ENCODE measurements around the gene GJB3.

The GJB3 gene

DNA sequence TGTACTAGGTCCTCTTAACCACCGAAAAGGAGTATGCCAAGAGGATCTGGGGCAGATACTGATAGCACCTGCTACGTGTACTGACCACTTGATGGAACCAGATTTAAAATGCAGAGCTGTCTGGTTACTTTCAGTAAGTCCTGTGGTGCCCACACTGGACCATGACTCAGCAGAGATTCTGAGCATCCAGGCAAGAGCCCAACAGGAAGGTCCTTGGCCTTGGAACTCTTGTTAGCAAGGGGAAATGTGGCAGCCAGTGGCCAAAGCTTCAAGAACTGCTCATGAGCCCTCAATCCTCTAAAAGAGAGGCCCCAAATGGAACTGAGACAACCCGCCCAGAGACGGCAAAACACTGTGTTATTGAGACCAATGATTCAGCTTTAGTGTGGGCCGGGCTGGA lies 30.4 kb upstream of the GJB3 start:
- no peak for DNase-seq (ENCODE audit: insufficient read length, low spot score)
- no peak for TF ChIP-seq POLR2A (IDR thresholded peaks at IDR 0.05; ENCODE audit: low read depth, low read length)
- no peak for FAIRE-seq

DNA sequence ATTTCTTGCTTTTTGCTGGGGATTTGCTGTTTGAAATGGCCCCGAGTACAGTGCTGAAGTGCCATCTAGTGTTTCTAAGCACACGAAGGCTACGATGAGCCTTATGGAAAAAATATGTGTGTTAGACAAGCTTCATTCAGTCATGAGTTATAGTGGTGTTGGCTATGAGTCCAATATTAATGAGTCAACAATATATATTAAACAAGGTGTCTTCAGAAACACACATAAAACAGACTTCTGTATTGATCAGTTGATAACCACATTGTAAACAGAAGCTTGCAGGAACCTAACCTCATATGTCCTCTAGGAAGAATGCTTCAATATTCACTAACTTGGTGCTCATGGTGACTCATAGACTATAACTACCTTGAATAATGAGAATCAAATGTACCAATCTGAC lies 27.9 kb upstream of the GJB3 start:
- DNase-seq (ENCODE audit: insufficient read length, low spot score) = no peak
- FAIRE-seq = no peak
- no peak for TF ChIP-seq POLR2A (IDR thresholded peaks at IDR 0.05; ENCODE audit: low read depth, low read length)

DNA sequence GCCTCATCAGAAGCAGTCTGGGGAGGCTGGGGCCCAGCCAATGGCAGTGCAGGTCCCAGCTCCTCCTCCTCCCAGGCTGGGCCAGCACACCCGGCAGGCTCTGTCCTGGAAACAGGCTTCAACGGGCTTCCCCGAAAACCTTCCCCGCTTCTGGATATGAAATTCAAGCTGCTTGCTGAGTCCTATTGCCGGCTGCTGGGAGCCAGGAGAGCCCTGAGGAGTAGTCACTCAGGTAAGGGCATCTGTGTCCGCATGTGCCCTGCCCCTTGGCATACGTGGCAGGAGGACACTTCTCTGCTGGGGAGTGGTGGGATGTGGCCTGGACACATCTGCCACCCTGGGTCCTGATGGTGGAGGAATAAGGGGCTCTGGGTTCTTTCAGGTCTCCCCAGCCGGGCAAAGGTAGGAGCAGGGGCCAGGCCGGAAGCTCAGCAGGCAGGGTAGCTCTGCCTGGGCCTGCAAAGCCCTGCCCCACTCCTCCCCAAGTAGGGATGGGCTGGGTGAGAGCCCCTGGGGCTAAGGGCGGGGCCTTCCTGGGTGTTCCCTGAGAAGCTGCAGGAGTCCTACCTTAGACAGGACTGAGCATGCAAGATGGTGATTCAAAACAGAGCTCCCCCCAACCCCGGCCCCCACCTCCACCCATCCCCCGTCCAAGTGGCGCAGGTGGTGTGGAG lies 25.9 kb upstream of the GJB3 start, which contains the start of gene GJB5:
TSS of gene GJB5 (plus strand) at position 84 of the 674 bp plus-strand sequence. CDS start 2,284 bp downstream, outside the sequence.
- FAIRE-seq (no peak), DNase-seq (ENCODE audit: insufficient read length, low spot score) (no peak)
- TF ChIP-seq POLR2A (IDR thresholded peaks at IDR 0.05; ENCODE audit: low read depth, low read length) = no peak

DNA sequence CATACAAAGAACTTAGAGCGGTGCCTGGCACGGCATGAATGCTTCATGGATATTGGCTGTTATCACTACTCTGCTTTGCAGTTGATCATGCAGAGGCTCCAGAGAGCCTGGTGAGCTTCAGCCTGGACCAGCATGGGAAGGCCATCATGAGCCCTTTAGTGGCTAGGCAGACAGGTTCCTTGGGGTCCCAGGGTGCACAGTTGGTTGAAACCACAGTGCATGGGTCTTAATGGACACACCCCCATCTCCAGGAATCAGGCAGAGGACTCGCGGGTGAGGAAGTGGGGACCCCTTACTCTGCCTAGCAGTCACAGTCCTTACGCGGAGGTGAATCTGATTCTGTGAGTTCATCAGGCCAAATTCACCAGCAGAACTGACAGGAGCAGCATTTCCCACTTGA lies 25.1 kb upstream of the GJB3 start:
- DNase-seq (ENCODE audit: insufficient read length, low spot score) (no peak), FAIRE-seq (no peak)
- no peak for TF ChIP-seq POLR2A (IDR thresholded peaks at IDR 0.05; ENCODE audit: low read depth, low read length)

DNA sequence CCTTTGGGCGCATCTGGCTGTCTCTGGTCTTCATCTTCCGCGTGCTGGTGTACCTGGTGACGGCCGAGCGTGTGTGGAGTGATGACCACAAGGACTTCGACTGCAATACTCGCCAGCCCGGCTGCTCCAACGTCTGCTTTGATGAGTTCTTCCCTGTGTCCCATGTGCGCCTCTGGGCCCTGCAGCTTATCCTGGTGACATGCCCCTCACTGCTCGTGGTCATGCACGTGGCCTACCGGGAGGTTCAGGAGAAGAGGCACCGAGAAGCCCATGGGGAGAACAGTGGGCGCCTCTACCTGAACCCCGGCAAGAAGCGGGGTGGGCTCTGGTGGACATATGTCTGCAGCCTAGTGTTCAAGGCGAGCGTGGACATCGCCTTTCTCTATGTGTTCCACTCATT lies 23.6 kb upstream of the GJB3 start:
- no peak for TF ChIP-seq POLR2A (IDR thresholded peaks at IDR 0.05; ENCODE audit: low read depth, low read length)
- no peak for FAIRE-seq

DNA sequence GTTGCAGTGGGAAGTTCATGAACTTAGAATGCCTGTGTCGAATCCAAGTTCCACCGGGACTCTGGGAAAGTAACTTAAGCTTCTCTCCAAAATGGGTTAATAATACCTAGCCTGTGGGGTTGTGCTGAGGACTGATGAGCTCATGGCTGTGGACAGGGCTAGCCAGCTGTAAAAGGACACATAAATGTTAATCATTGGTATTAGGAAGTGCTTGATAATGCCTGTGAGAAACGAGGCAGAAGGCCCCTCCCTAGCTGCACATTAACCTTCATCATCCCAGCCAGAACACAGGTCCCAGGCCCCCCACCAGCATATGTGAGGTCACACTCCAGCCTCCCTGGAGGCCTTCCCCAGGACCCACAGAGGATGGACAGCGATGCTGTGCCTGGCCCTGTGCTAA lies 22.3 kb upstream of the GJB3 start:
- DNase-seq (ENCODE audit: insufficient read length, low spot score) = no peak
- no peak for TF ChIP-seq POLR2A (IDR thresholded peaks at IDR 0.05; ENCODE audit: low read depth, low read length)
- no peak for FAIRE-seq

More for the DNA sequence above, 23.6 kb upstream of the GJB3 start:
- DNase-seq (ENCODE audit: insufficient read length, low spot score) = no peak

DNA sequence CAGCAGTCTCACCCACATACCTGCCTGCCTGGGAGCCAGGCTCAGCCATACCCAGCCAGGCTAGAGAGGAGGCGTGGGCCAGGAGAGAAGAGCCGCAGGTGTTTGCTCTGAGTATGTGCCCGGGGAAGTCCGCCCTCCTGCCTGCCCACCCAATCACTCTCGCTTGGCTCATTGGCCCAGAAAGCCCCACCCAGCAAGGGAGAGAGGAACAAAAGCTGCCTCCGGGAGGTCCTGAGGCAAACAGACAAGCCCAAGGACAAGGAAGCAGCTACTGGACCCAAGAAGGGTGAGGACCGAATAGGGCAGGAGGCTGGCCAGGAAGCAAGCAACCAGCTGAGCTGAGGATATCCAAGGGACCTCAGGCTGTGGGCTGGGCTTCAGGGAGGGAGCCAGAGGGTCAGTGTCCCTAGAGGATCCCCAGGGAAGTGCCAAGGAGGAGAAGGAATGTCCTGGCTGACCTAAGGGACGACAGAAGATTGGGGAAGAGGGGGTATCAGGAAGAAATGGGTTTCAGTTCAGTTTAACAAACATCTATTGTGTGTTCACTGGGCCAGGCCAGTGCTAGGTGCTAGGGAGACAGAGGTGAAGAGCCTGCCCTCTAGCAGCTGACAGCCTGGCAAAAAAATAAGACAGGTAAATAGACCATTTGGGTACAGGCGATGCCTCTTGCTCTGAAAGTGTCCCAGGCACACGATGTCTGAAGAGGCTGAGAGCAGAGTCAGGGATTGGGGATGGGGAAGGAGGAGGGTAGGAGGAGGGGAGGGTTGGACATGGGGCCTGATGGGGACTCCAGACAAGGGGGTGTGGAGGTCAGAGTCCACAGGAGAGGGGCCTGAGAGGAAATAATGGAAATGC lies 21.3 kb upstream of the GJB3 start, which contains the start of gene GJB4:
TSS of gene GJB4 (plus strand) at position 238 of the 855 bp plus-strand sequence. CDS start 1,515 bp downstream, outside the sequence.
- no peak for TF ChIP-seq POLR2A (IDR thresholded peaks at IDR 0.05; ENCODE audit: low read depth, low read length)
- DNase-seq (ENCODE audit: insufficient read length, low spot score) = no peak
- no peak for FAIRE-seq

DNA sequence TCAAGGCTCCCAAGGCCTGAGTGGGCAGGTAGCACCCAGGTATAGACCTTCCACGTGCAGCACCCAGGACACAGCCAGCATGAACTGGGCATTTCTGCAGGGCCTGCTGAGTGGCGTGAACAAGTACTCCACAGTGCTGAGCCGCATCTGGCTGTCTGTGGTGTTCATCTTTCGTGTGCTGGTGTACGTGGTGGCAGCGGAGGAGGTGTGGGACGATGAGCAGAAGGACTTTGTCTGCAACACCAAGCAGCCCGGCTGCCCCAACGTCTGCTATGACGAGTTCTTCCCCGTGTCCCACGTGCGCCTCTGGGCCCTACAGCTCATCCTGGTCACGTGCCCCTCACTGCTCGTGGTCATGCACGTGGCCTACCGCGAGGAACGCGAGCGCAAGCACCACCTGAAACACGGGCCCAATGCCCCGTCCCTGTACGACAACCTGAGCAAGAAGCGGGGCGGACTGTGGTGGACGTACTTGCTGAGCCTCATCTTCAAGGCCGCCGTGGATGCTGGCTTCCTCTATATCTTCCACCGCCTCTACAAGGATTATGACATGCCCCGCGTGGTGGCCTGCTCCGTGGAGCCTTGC lies 19.7 kb upstream of the GJB3 start:
- no peak for FAIRE-seq

DNA sequence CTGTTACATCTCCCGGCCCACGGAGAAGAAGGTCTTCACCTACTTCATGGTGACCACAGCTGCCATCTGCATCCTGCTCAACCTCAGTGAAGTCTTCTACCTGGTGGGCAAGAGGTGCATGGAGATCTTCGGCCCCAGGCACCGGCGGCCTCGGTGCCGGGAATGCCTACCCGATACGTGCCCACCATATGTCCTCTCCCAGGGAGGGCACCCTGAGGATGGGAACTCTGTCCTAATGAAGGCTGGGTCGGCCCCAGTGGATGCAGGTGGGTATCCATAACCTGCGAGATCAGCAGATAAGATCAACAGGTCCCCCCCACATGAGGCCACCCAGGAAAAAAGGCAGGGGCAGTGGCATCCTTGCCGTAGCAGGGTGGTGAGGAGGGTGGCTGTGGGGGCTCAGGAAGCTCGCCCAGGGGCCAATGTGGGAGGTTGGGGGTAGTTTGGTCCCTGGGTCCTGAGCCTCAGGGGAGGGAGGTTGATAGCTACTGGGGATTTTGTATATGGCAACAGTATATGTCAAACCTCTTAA lies 19.2 kb upstream of the GJB3 start:
- no peak for TF ChIP-seq POLR2A (IDR thresholded peaks at IDR 0.05; ENCODE audit: low read depth, low read length)
- FAIRE-seq = no peak

More for the DNA sequence above, 19.7 kb upstream of the GJB3 start:
- TF ChIP-seq POLR2A (IDR thresholded peaks at IDR 0.05; ENCODE audit: low read depth, low read length) = no peak
- no peak for DNase-seq (ENCODE audit: insufficient read length, low spot score)

DNA sequence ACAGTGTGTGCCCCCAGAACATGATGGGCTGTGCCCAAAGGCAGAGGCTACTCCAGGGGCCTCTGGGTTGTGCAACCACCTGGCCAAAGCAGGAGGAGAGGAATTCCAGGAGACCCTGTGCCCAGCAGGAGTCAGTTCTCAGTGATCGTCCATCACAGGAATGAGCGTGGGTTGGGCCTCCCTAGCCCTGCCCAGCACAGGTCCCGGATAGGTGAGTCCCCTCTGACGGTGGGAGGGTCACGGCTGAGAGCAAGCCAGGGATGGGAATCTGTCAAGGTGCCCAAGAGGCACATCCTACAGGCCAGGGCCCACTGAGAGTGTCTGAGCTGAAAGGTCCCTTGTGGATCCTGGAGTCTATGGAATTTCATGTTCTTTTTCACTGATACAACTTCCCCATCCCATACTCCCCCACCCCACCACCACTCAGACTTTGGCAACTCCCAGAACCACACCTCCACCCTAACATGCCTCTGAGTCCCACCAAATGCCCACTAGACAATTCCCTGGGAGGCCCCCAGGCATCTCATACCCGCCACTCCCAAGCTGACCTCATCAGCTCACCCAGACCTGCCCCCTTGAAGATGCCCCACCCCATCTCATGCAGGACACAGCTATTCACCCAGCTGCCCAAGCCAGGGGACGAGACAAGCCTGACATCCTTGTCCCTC lies 18.4 kb upstream of the GJB3 start:
- TF ChIP-seq POLR2A (IDR thresholded peaks at IDR 0.05; ENCODE audit: low read depth, low read length) = no peak
- FAIRE-seq (no peak), DNase-seq (ENCODE audit: insufficient read length, low spot score) (peak; percentile 44)

More for the DNA sequence above, 19.2 kb upstream of the GJB3 start:
- no peak for DNase-seq (ENCODE audit: insufficient read length, low spot score)

DNA sequence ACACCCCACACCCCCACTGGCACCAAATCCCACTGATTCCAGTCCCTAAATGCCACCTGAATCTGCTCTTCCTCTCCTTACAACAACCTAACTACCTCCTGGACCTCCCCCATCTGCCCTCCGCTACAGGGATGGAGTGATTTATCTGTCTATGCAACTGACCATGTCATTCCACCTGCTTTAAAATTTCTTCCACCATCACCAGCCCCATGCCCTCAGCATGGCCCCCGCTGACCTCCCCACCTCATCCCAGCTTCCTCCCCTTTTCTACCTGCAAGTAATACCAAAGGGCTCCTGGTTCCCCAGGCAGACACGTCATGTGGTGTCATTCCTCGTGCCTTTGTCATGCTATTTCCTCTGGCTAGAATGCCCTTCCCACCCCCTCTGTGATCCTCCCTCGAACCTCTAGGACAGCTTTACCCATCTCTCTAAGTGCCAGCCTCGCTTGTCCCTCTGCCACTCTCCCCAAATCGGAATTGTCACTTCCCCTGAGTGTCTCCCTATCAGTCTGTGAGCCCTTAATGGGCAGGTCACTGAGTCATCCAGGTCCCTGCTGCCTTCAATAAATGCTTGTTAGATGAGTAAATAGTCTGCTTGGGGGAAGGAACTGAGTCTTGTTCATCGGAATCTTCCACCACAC lies 17.8 kb upstream of the GJB3 start:
- DNase-seq (ENCODE audit: insufficient read length, low spot score) (peak; percentile 80), FAIRE-seq (peak; percentile 43)
- no peak for TF ChIP-seq POLR2A (IDR thresholded peaks at IDR 0.05; ENCODE audit: low read depth, low read length)

DNA sequence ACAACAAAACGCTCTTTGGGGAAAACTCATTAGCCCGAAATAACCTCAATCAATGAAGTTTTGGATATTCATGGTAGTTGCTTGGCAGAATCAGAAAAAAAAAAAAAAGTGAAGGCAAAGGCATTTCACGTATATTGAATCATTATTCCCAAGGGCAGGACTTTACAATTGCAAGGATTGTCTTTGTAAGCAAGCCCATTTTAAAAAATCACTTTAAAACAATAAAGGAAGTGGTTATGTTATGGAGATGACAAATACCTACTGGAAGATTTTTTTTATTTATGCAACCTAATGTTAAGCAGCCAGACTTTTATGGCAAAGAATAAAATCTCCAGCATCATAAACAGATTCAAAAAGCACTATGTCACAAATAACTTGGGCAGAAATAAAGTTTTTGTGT lies 12.2 kb upstream of the GJB3 start:
- TF ChIP-seq POLR2A (IDR thresholded peaks at IDR 0.05; ENCODE audit: low read depth, low read length) = no peak
- DNase-seq (ENCODE audit: insufficient read length, low spot score) (no peak), FAIRE-seq (no peak)

DNA sequence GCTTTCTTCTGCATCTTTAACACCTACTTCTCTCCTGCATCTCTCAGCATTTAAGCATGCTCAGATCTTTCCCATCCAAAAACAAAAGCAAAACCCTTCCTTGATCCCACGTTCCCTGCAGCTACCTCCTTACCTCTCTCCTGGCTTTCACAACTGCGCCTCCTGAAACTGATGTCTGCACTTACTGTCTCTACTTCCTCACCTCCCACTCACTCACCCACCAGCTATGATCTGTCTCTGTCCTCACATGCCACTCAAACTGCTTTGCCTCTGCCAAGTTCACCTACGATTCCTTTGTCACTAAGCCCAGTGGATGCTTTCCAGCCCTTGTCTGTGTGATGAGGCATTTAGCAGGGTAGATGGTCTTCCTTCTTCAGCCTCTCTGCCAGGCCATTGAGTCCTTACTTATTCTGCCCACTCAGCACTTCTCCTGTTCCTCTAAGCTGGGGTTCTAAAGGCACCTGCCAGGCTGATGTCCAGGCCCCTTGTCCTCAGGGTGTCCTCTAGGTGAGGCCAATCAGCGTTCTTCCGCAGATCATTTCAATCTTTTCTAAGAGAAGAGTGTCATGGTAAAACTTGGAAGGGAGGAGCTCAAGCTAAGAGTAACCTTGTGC lies 10.0 kb upstream of the GJB3 start:
- FAIRE-seq (no peak), DNase-seq (ENCODE audit: insufficient read length, low spot score) (no peak)
- TF ChIP-seq POLR2A (IDR thresholded peaks at IDR 0.05; ENCODE audit: low read depth, low read length) = no peak
